HG03045 (cell line): Measurements from ENCODE around the gene NPM3.
"Not testable (repeated sequence)": the region's sequence is repeated elsewhere in the genome, so short reads cannot be mapped to it uniquely, and the experiment has no call there.

Experiments
- ATAC-seq: cut with Tn5 transposase; IDR thresholded peaks from one replicate; pipeline ENCODE4 v1.9.1; 2021; ENCODE audit warnings: mild to moderate bottlenecking, moderate library complexity; ENCODE audit not compliant: unreplicated experiment

The NPM3 gene

GRCh38 chr10:101807158-101807557 is 23.9 kb upstream of the NPM3 start:
- no peak for ATAC-seq

- ATAC-seq = no peak
Measured at GRCh38 chr10:101803511-101803910, 20.3 kb upstream of the NPM3 start.

DNA sequence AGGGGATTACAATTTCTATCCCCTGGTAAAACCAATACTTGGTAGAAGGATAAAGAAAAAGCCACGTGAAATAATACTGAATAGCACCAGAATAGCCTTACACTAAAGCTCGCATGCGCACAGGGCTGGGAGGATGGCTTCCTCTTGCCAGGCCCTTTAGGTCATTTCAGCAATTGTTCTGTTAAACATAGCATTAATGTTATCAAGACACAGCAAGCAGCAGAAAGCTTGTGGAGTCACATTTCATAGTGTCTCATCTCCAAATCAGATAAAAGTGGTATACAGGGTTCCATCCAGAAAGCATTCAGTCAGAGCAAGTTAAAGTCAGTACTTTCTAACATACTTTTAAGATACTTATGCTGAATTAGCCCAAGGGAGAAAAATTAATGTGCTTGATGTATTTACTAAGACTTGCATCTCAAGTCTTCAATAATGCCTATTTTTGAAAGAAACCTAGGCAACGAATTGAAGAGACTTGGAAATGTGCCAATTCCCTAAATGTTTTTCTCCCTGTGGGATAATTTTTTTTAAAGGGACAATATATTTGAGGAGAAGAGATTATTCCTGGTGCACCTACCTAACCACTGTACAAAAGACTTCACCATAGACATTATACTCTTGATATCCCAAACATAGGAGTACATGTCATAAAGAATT is 14.3 kb upstream of the NPM3 start:
- no peak for ATAC-seq

GRCh38 chr10:101793526-101793925 is 10.3 kb upstream of the NPM3 start:
- ATAC-seq = no peak

- no peak for ATAC-seq
Measured at GRCh38 chr10:101789686-101790085, 6.4 kb upstream of the NPM3 start.

- ATAC-seq = not testable (repeated sequence)
Measured at GRCh38 chr10:101789231-101789630, 6.0 kb upstream of the NPM3 start.

DNA sequence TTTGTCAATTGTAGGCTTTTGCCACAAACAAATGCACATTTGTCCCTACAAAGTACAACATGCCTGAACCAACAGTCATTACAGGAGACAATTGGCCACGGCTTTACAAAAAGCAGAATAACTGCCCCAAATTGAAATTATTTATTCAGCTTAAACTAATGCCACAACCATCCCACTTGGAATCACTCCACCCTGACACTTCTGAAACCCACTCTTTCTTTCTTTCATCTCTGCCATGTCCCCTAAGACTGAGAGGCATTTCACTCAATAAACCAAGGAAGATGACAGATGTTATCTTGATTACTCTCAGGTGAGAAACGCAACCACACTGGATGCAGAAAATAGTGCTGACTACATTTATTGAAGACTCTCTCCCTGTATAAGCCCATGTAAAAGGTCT is 2.6 kb upstream of the NPM3 start:
- ATAC-seq = no peak

DNA sequence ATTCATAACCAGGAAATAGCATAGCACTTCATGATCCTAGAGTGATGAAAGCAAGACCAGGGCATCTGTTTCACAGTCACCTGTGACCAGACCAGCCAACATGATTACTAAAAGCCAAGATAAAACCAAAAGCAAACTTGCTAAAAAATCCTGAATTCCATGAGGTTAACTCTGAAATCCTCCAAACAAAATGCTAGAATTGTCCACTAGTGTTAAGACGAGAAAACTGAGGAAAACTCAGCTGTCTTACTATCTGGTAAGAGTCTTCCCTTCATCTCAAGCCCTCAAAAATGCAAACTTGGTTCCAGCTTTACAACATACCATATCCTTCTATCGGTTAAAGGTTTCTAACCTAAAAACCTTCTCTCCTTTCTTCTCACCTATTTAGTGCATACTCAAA is 1.3 kb upstream of the NPM3 start:
- ATAC-seq = no peak

DNA sequence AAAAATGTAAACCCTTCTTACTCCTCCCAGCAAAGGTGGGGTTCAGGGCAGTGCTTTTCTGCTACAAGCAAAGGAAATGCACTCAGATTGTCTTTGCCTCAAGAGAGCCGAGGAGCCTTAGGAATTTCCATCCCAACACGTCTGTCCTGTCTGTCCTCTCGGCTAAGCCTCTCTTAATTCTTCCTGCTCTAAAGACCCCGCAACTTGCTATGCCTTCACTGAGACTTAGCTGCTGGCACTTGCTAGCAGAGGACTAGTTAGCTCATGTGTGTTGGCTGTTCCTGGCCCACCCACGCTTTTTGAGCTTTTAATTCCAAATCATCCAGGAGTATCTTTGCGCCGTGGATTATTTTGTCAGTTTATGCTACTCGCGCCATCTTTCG is 481 bp upstream of the NPM3 start:
- ATAC-seq = no peak

- no peak for ATAC-seq
Measured at GRCh38 chr10:101781984-101782810, 1.0 kb downstream of the NPM3 start.

GRCh38 chr10:101781655-101781983 is 1.6 kb downstream of the NPM3 start:
- no peak for ATAC-seq

GRCh38 chr10:101780818-101781654 is 2.2 kb downstream of the NPM3 start:
- ATAC-seq = no peak

- ATAC-seq = peak; percentile 2
Measured at GRCh38 chr10:101780187-101780817, 2.9 kb downstream of the NPM3 start.

DNA sequence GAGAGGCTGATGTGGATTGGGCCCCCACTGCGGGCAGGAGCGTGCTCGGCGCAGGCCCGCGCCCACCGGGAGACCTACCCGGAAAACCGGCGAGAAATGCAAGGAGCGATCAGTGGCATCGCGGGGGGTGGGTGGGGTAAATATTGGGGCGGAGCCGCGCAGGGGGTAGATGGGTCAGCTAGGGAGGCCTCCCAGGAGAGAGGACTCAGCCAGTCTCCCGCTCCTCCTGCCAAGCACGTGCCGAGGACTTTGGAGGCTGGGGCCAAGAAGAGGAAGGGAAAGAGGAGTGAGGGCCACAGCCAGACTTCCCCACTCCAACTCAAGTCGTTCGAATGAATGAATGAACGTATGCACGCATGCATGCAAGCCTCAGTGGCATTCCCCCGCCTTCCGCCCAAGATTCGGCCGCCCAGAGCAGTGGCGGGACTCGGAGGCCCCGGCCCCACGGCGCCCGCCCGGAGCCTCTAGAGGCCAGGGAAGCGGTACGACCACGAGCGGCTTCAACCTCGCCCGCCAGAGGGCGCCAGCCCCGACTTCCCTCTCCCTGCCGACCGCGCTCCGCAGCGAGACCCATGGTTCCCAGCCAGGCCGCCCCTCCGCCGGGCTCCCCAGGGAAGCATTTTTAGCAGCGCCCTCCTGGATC is 3.6 kb downstream of the NPM3 start:
- ATAC-seq = peak; percentile 44

GRCh38 chr10:101778781-101779543 is 4.3 kb downstream of the NPM3 start:
- ATAC-seq = no peak

DNA sequence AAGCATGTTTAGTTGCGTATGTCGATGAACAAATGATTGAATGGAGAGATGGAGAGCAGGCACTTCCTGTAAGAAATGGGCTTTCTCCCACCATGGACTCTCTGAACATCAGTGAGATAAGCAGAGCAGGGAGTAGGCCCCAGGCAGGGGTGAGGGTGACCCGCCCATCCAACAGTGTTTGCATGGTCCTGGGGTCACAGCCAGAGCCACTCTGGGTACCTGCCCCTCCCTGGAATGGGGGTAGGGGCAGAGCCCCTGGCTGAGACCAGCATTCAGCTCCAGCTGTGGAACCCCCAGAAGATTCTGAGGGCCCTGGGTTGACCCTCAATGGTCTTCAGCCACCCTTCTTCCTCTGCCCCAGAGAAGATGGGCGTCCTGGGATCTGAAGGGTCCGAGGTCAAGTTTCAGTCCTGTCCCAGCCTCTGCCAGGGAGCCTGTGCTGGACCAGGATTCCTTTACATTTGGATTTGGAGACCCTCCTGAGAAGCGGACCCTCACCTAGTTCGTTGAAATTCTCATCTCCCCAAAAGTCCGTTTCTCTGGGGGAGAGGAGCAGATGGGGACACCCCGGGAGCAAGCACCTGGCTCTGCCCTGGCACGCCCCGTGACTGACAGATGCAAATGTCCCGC is 5.0 kb downstream of the NPM3 start:
- ATAC-seq = no peak

GRCh38 chr10:101777619-101778145 is 5.6 kb downstream of the NPM3 start:
- no peak for ATAC-seq

GRCh38 chr10:101776161-101776817 is 7.0 kb downstream of the NPM3 start:
- ATAC-seq = no peak
